ENCODE data around the gene SPINT1.

GRCh38 chr15:40796041-40796440 lies 47.8 kb upstream of the SPINT1 start:
- TF ChIP-seq EZH2 (IDR thresholded peaks at IDR 0.05) (no peak), POLR2AphosphoS5 (IDR thresholded peaks at IDR 0.05; ENCODE audit: borderline replicate concordance, low read depth, low read length) (no peak), FOXP2 (optimal IDR thresholded peaks at IDR 0.05; ENCODE audit: control extremely low read depth, extremely low read length, insufficient read depth) (no peak)
